Measurements from ENCODE around the gene THOP1.

Gene THOP1

DNA sequence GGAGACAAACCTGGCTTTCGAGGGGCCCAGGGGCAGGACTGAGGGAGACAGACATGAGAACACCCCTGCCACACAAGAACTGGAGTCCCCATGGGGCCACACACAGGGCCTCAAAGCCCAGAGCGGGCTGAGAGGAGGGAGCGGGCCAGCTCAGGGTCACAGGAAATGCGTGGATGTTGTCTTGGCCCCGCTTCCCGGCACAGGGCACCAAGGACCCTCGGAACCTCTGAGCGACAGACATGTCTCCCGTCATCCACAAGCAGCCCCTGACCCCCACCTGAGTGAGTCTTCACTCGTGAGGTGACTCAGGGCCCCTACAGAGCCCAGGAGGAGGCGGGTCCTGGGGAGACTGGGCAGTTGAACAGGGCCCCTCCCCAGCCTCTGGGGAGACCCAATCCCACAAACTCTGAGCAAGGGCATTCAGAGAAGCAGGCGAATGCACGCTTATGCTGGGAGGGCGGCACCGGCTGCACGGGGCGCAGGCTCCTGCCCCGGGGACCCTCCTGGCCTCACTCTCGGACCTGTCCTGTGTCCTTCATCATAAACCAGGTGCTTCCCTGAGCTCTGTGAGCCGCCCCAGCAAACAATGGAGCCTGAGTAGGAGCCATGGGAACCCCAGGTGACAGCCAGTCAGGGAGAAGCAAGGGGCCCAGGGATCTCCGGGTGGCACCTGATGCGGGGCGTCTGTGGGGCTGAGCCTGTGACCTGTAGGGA is 22.4 kb upstream of the THOP1 start:
- no peak for DNase-seq (ENCODE audit: low read depth in 2 of 2)

GRCh38 chr19:2763687-2764086 is 21.6 kb upstream of the THOP1 start:
- DNase-seq (ENCODE audit: low read depth in 2 of 2): no peak

DNA sequence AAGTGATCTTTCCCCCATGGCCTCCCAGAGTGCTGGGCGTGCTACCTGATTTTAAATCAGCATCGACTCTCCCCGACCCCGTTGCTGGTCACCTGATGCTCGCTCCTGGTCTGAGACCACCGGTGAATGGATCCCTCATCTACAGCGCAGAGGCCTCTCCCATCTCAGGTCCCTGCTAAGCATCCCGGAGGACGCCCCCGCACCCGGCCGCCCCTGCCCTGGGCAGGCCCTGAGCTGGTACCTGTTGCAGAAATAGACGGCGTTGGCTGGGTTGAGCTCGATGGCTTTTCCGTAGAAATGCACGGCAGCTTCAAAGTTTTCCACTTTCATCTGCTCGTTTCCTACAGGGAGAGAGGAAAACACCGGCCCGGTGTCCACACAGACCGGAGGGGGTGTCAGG is 20.4 kb upstream of the THOP1 start:
- DNase-seq (ENCODE audit: low read depth in 2 of 2): no peak

GRCh38 chr19:2765376-2765775 is 19.9 kb upstream of the THOP1 start:
- DNase-seq (ENCODE audit: low read depth in 2 of 2): no peak

DNA sequence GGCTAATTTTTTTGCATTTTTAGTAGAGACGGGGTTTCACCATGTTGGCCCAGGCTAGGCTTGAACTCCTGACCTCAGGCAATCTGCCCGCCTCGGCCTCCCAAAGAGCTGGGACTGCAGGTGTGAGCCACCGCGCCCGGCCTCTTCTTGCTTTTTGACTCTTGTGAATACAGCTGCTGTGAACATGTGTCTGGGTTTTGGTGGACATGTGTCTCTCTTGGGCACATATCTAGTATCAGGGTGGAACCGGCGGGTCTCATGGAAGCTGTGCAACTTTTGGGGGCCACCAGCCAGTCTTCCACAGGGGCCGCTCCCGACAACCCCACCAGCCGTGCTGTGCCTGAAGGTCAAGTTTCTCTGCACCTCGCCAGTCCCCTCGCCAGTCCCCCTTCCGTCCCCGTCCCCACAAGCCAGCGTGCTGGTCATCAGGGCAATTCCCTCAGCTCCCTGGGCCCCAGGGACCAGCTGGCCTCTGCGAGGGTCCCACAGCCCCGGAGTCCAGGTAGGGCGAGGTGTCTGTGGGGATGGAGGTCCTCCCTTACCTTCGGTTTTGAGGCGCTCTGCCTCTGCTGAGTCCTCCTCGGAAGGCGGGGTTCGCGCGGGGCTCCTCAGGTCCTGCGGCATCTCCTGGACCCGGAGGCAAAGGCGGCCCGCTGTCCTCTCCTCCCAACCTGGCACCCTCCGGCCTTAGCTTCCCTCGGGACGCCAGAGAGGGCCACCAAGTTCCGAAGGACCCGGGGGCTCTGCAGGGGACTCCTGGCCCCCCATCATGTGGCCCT is 18.5 kb upstream of the THOP1 start:
- no peak for DNase-seq (ENCODE audit: low read depth in 2 of 2)

DNA sequence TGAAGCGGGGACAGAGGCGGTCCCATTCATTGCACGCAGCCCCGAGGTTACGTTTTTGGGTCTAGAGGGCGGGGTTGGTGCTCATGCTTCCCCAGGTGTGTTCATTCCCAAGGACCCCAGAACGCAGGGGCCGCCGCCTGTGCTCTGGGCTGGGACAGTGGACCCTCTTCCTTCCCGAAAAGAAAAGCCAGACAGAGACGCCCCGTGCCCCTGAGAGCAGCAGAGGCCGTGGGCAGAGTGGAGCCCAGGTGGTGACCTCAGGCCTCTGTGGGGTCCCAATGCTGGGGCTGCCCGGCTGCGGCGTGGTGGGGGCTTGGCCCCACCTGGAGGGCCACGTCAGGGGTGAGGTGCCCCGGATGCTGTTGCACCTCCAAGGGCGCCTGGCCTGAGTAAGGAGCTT is 17.6 kb upstream of the THOP1 start:
- DNase-seq (ENCODE audit: low read depth in 2 of 2): no peak

DNA sequence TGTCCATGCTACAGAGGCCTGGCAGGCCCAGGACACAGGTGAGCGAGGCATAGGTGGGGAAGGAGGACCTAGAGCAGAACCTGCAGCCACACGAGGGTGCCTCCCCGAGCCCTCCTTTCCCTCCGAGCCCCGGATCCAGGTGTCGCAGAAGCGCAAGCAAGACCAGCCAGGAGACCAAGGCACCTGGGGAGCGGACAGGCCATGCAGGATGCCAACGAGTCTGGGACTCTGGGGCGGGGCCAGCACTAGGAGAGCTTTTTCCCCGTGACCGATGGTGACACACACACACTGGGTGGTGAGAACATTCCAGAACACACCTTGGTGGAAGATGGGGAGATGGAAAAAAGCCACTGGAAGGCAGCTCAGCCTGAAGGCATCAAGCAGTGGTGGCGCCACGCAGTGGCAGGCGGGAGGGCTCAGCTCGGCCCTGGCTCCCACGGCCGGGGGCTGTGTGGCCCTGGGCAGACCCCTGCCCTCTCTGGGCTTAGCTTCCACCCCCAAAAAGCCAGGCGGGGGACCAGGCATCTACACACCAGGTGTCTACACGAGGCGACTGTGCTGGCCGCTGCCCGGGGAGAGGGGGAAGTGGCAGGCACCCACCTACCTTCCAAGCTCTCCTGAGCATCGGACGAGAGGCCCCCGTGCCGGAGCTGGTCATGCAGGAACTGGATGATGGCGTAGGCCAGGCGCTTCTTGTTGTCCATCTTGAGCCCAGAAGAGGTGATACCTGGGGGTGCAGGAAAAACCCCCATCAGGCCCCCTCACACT is 16.8 kb upstream of the THOP1 start:
- DNase-seq (ENCODE audit: low read depth in 2 of 2): no peak

GRCh38 chr19:2769218-2769617 is 16.1 kb upstream of the THOP1 start:
- no peak for DNase-seq (ENCODE audit: low read depth in 2 of 2)

- DNase-seq (ENCODE audit: low read depth in 2 of 2): no peak
Measured at GRCh38 chr19:2770055-2771013, 15.0 kb upstream of the THOP1 start.

- DNase-seq (ENCODE audit: low read depth in 2 of 2): no peak
Measured at GRCh38 chr19:2771786-2772674, 13.3 kb upstream of the THOP1 start.

- DNase-seq (ENCODE audit: low read depth in 2 of 2): no peak
Measured at GRCh38 chr19:2774083-2774679, 11.1 kb upstream of the THOP1 start.

GRCh38 chr19:2774953-2775555 is 10.2 kb upstream of the THOP1 start:
- DNase-seq (ENCODE audit: low read depth in 2 of 2): no peak

DNA sequence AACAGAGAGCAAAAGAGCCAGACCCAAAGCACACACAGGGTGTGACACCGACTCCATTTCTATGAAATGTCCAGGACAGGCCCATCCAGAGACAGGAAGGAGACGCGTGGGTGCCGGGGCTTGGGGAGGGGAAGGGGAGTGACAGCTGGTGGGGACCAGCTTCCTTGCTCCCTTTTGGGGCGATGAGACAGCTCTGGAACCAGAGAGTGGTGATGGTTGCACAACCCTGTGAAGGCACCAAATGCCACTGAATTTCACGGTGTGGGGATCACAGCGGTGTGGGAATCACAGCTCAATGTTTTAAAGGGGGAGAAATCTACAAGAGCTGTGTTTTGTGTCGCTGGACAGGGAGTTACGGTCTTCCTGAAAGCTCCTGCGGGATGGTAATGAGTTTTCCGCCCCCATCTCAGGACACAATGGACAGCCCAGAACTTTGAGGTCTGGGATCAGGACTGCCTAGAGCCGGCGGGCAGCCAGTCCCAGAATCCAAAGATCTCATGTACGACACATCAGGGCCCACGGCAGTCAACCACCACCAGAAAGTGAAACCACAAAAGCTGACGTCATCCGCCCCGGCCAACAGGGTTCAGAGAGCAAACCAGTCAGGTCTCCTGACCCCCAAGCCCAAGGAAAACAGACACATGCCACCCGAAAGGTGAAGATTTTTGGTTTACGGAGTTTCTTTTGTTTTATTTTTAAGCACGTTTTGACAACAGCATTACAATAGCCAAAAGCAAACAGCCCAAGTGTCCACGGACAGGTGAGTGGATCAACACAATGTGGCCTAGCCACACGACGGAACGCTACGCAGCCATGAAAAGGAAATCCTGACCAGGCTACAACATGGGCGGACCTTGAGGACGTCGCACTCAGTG is 9.5 kb upstream of the THOP1 start:
- DNase-seq (ENCODE audit: low read depth in 2 of 2): peak; percentile 68 to 74

DNA sequence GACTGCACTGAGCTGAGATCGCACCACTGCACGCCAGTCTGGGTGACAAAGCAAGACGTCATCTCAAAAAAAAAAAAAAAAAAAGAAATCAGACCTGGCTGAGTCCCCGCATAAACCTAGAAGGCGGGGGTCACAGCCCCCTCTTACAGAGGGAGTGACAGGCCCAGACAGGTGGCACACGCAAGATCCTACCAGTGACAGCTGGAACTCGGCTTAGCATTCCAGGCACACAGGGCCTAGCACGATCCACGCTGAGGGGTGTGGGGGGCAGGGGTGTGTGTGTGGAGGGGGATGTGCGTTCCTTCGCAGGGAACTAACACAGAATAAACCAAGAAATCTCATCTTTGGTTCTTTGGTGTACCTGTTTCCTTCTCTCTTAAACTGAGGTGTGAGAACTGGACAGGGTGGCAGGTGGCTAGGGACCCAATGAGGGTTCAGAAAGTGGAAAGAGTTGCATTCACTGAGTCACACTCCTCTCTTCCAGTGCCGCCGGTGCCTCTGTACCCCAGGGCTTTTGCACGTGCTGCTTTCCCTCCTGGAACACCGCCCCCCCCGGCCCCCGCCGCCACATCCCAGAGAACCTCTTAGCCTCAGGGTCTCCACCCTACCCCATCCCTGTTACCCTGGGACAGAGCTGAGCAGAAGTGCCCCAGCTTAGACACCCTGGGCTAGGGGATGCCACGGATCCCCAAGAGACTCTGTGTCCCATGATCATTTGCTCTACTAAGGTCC is 7.2 kb upstream of the THOP1 start:
- no peak for DNase-seq (ENCODE audit: low read depth in 2 of 2)

DNA sequence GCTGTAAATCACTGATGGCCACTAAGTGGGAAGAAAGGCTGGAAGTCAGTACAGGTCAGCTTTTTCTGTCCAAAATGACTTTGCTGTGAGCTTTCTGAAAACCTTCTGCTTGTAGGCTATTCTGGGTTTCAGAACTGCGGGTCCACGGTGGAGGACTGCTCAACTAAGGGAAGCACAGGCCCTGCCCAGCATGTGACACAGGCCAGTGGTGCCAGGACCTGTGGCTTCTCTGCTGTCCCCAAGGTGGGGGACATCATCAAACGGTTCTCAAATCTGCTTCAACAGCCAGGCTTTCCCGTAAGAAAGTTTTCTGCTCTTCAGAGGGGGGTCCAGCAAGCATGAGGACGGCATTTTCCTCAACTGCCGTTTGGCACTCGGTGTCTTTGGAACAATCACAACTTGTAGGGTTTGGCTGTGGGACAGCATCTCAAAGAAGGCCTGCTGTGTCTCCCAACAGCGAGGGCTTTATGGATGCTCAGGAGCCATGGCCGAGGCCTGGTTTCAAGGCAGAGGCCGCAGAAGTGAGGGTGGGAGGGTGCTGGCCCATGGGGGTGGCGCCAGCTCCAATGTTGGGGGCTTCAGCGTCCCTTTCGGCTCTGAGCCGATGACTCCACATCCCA is 6.1 kb upstream of the THOP1 start:
- DNase-seq (ENCODE audit: low read depth in 2 of 2): no peak

- DNase-seq (ENCODE audit: low read depth in 2 of 2): no peak
Measured at GRCh38 chr19:2780284-2780683, 5.0 kb upstream of the THOP1 start.

GRCh38 chr19:2782329-2782935 is 2.9 kb upstream of the THOP1 start:
- DNase-seq (ENCODE audit: low read depth in 2 of 2): no peak
